CD14-positive monocyte (primary cell): ENCODE data around the gene CDK19. TPM values are rescaled to one million over a fixed set of nuclear protein-coding genes. Genes with fewer than 3 reads are reported as not detected.

Source experiments
- DNase-seq, 3 donors: peaks; one replicate each; pipeline ENCODE4 v3.0.0-alpha.2; 2011 to 2022
- H2AFZ ChIP-seq: 2 replicates; pipeline ENCODE4 v1.6.0; 2012; ENCODE audit warnings: mild to moderate bottlenecking, low read depth, low read length, inconsistent platforms; ENCODE audit not compliant: insufficient read depth, poor library complexity, severe bottlenecking
- H3K27ac ChIP-seq, 2 donors: 1 replicate in 1 of 2; 2 replicates in 1 of 2; pipeline ENCODE4 v1.5.1; 2012 to 2013; ENCODE audit warnings: low read length in 2 of 2, control low read depth in 1 of 2, inconsistent platforms in 1 of 2, low read depth in 1 of 2, mild to moderate bottlenecking in 1 of 2
- H3K27me3 ChIP-seq, 2 donors: one replicate each; pipeline versions ENCODE4 v1.6.0 to v1.6.1; 2011 to 2013; ENCODE audit warnings: low read length in 2 of 2; ENCODE audit not compliant: control insufficient read depth in 2 of 2, insufficient read depth in 2 of 2
- H3K36me3 ChIP-seq, 2 donors: replicated peaks in 1 of 2; 1 replicate in 1 of 2; 2 replicates in 1 of 2; pipeline versions ENCODE4 v1.5.1 to v1.6.1; 2012 to 2013; ENCODE audit warnings: low read length in 2 of 2, control low read depth in 1 of 2, inconsistent platforms in 1 of 2, mild to moderate bottlenecking in 1 of 2; ENCODE audit not compliant: insufficient read depth in 2 of 2, control insufficient read depth in 1 of 2
- H3K4me1 ChIP-seq, 2 donors: 1 replicate in 1 of 2; 2 replicates in 1 of 2; pipeline versions ENCODE4 v1.5.1 to v1.6.1; 2012 to 2013; ENCODE audit warnings: low read length in 2 of 2, control low read depth in 1 of 2, inconsistent platforms in 1 of 2, mild to moderate bottlenecking in 1 of 2, moderate library complexity in 1 of 2; ENCODE audit not compliant: insufficient read depth in 2 of 2, control insufficient read depth in 1 of 2
- H3K4me2 ChIP-seq: replicated peaks from 2 replicates; pipeline ENCODE3; 2012; ENCODE audit warnings: low read length, moderate library complexity, mild to moderate bottlenecking; ENCODE audit not compliant: poor library complexity, severe bottlenecking; ENCODE audit errors: extremely low read depth
- H3K4me3 ChIP-seq, 3 experiments: fragments of 200-600 bp in 1 of 3; sonication (generic) in 1 of 3; replicated peaks in 1 of 3; 1 replicate in 2 of 3; 2 replicates in 1 of 3; pipeline ENCODE4 v1.5.1; 2011 to 2013; ENCODE audit warnings: low read length in 3 of 3, mild to moderate bottlenecking in 3 of 3, control low read depth in 2 of 3, low read depth in 2 of 3, inconsistent platforms in 1 of 3, moderate library complexity in 1 of 3
- H3K79me2 ChIP-seq: 2 replicates; pipeline ENCODE4 v1.6.0; 2012; ENCODE audit warnings: mild to moderate bottlenecking, control low read depth, inconsistent platforms, low read length, moderate library complexity; ENCODE audit not compliant: insufficient read depth
- H3K9ac ChIP-seq: 2 replicates; pipeline ENCODE4 v1.6.0; 2017; ENCODE audit warnings: low read length, mild to moderate bottlenecking; ENCODE audit not compliant: insufficient read depth, poor library complexity, severe bottlenecking
- H3K9me3 ChIP-seq, 2 donors: replicated peaks in 1 of 2; 1 replicate in 1 of 2; 2 replicates in 1 of 2; pipeline versions ENCODE4 v1.5.1 to v1.6.1; 2012 to 2013; ENCODE audit warnings: low read length in 2 of 2, control low read depth in 1 of 2; ENCODE audit not compliant: control insufficient read depth in 1 of 2, insufficient read depth in 1 of 2
- H4K20me1 ChIP-seq: 2 replicates; pipeline ENCODE4 v1.6.0; 2012; ENCODE audit warnings: mild to moderate bottlenecking, low read length, control low read depth, moderate library complexity; ENCODE audit not compliant: insufficient read depth
- H3K27ac Mint-ChIP-seq, 7 donors: one replicate each; pipeline ENCODE4 v1.8.0; 2020; ENCODE audit warnings: mild to moderate bottlenecking in 7 of 7, mixed read lengths in 7 of 7, moderate library complexity in 6 of 7, inconsistent platforms in 2 of 7
- H3K27me3 Mint-ChIP-seq, 3 donors: one replicate each; pipeline ENCODE4 v1.8.0; 2021 to 2022; ENCODE audit warnings: low read depth in 3 of 3, mild to moderate bottlenecking in 3 of 3, mixed read lengths in 3 of 3, moderate library complexity in 3 of 3, inconsistent platforms in 1 of 3
- H3K36me3 Mint-ChIP-seq, 2 donors: one replicate each; pipeline ENCODE4 v1.8.0; 2020; ENCODE audit warnings: mixed read lengths in 2 of 2, inconsistent platforms in 1 of 2, mild to moderate bottlenecking in 1 of 2
- H3K4me1 Mint-ChIP-seq: one replicate; pipeline ENCODE4 v1.8.0; 2020; ENCODE audit warnings: mild to moderate bottlenecking, mixed read lengths
- H3K4me3 Mint-ChIP-seq, 2 donors: one replicate each; pipeline ENCODE4 v1.8.0; 2020; ENCODE audit warnings: mild to moderate bottlenecking in 2 of 2, mixed read lengths in 2 of 2, moderate library complexity in 1 of 2
- H3K9me3 Mint-ChIP-seq, 7 donors: one replicate each; pipeline ENCODE4 v1.8.0; 2020 to 2022; ENCODE audit warnings: mixed read lengths in 7 of 7, mild to moderate bottlenecking in 6 of 7, moderate library complexity in 6 of 7, inconsistent platforms in 2 of 7
- CTCF ChIP-seq: fragments of 200-600 bp; IDR thresholded peaks from one replicate; pipeline ENCODE4 v1.8.0; 2022; ENCODE audit warnings: antibody characterized with exemption, mild to moderate bottlenecking
- WGBS: methylation state at CpG from one replicate; pipeline ENCODE4 v1.1.5; 2013; ENCODE audit warnings: missing lambda C conversion rate; ENCODE audit not compliant: insufficient coverage; 5-methylcytosine and 5-hydroxymethylcytosine counted together
- intact Hi-C, 2 donors: fragments of 100-400 bp; cut with micrococcal nuclease; formaldehyde crosslinking; loops; one replicate each; pipeline versions ENCODE4 v1.15.0 to v1.15.1; 2023
- polyA plus RNA-seq, 3 donors: library from polyadenylated mRNA; depleted of rRNA in 1 of 3; unstranded in 2 of 3; stranded (reverse) in 1 of 3; fragments of 300-500 nt in 2 of 3; fragments of >200 nt in 1 of 3; fragmentation: Illumina TruSeq in 2 of 3; gene quantifications; 1 replicate in 2 of 3; 2 replicates in 1 of 3; pipeline ENCODE4 v1.2.3, GENCODE V29; 2012 to 2021

CDK19 gene
- polyA plus RNA-seq, 3 donors: 2.7 to 12.0 (median 3.9) TPM

GRCh38 chr6:110573537-110573936 is 241.7 kb downstream of the CDK19 start:
- no peak overlapping the region for H3K4me3 Mint-ChIP-seq
- TF ChIP-seq CTCF: no peak
- H3K4me2 ChIP-seq: no peak overlapping the region
- no peaks in the 10 kb centered on the region for H3K36me3 Mint-ChIP-seq
- WGBS: no CpG with 5 or more reads among the region's 2 CpGs
- no peak overlapping the region for H2AFZ ChIP-seq
- H3K9ac ChIP-seq: no peak overlapping the region
- no peak overlapping the region for H3K27ac Mint-ChIP-seq
- no peaks in the 10 kb centered on the region for H3K79me2 ChIP-seq
- no peaks in the 10 kb centered on the region for H3K9me3 ChIP-seq
- no peak overlapping the region for H3K27ac ChIP-seq
- H3K4me1 Mint-ChIP-seq: no peaks in the 10 kb centered on the region
- peaks cover 0 to 6% (median 0%) of the 10 kb centered on the region in 7 donors for H3K9me3 Mint-ChIP-seq
- no peak for DNase-seq
- intact Hi-C loops: no loop called here
- H3K27me3 Mint-ChIP-seq: peaks cover 0 to 2% (median 0%) of the 10 kb centered on the region in 3 donors
- H4K20me1 ChIP-seq: no peaks in the 10 kb centered on the region
- H3K27me3 ChIP-seq: no peaks in the 10 kb centered on the region
- H3K36me3 ChIP-seq: no peaks in the 10 kb centered on the region
- H3K4me3 ChIP-seq: no peak overlapping the region
- no peaks in the 10 kb centered on the region for H3K4me1 ChIP-seq

DNA sequence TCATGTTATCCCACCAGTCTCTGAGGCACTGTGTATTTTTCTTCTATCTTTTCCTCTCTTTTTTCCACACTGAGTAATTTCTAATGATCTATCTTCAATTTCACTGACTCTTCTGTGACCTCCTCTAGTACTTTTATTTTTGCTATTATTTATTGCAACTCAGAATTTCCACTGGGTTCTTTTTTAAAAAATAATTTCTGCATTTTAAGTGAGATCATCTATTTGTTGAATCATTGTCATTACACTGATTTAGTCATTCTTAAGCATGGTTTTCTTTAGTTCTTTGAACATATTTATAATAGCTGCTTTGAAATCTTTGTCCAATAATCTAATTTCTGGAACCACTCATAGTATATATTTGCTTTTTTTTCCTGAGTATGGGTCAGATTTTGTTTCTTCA is 242.1 kb downstream of the CDK19 start:
- no peak for TF ChIP-seq CTCF
- no peaks in the 10 kb centered on the region for H3K27me3 ChIP-seq

More for the DNA sequence above, 242.1 kb downstream of the CDK19 start:
- Mint-ChIP-seq H3K27me3 (peaks cover 0 to 2% (median 0%) of the 10 kb centered on the region in 3 donors), H3K27ac (no peak overlapping the region), H3K4me3 (no peak overlapping the region), H3K36me3 (no peaks in the 10 kb centered on the region), H3K4me1 (no peaks in the 10 kb centered on the region), H3K9me3 (peaks cover 0 to 4% (median 0%) of the 10 kb centered on the region in 7 donors)
- no peak for DNase-seq
- no peaks in the 10 kb centered on the region for H3K4me1 ChIP-seq
- no peaks in the 10 kb centered on the region for H4K20me1 ChIP-seq
- no peaks in the 10 kb centered on the region for H3K36me3 ChIP-seq
- no peak overlapping the region for H2AFZ ChIP-seq
- H3K9me3 ChIP-seq: no peaks in the 10 kb centered on the region
- H3K9ac ChIP-seq: no peak overlapping the region
- H3K4me2 ChIP-seq: no peak overlapping the region
- H3K79me2 ChIP-seq: no peaks in the 10 kb centered on the region
- intact Hi-C loops: no loop called here
- no peak overlapping the region for H3K4me3 ChIP-seq
- no peak overlapping the region for H3K27ac ChIP-seq
